Medulla oblongata (tissue), 1 donor: ENCODE data around the gene KIAA0232.
"Not testable (repeated sequence)": the region's sequence is repeated elsewhere in the genome, so short reads cannot be mapped to it uniquely, and the experiment has no call there.

Experiments used
- DNase-seq: peaks from one replicate; pipeline ENCODE4 v3.0.0-alpha.2; 2015; ENCODE audit errors: extremely low spot score

KIAA0232 gene

GRCh38 chr4:6898763-6899162 is 116.2 kb downstream of the KIAA0232 start:
- DNase-seq = no peak

DNA sequence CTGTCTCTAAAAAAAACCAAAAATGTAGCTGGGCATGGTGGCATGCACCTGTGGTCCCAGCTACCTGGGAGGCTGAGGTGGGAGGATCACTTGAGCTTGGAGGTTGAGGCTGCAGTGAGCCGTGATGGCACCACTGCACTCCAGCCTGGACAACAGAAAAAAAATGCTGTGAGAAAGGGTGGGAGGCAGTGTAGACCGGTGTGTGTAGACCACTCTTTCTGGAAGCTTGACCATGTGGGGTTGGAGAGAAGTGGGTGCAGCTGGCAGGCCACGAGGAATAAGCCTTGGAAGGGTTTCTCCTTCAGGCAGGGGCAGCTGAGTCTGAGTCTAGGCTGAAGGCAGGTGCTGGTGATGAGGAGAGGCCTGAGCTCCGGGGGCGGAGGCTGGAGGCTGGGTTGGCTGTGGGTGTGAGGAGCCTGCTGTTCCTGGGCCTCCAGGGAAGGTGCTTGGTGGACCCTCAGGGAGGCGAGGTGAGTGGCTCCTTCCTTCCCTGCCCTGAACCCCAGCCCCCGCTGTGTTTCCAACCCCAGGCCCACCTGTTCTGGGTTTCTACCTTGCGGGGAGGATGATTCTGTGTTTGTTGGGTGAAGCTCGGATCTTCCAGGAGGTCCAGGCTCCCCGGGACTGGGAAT is 117.8 kb downstream of the KIAA0232 start:
- DNase-seq = no peak

DNA sequence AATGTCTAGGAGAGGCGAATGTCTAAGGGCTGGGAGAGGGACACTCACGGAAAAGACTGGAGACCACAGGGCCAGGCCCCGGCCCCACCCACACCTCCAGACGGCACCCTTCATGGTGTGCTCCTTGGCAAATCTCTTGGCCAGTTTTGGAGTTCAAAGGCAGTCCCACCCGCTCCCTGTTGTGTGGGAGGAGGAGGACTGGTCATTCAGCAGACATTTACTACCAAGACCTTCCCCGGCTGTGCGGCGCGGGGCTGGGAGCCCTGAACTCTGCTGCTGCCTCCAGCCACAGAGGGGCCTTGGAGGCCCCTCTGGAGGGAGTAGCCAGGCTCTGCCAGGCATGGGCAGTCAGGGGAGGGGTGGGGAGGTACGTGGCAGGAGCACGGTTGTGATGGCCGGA is 118.4 kb downstream of the KIAA0232 start:
- DNase-seq = no peak

GRCh38 chr4:6901669-6902317 is 119.3 kb downstream of the KIAA0232 start:
- no peak for DNase-seq

GRCh38 chr4:6902318-6903042 is 120.0 kb downstream of the KIAA0232 start:
- no peak for DNase-seq

- peak; percentile 82 for DNase-seq
Measured at GRCh38 chr4:6905516-6906445, 123.3 kb downstream of the KIAA0232 start.

- not testable (repeated sequence) for DNase-seq
Measured at GRCh38 chr4:6906486-6906885, 124.0 kb downstream of the KIAA0232 start.

- peak; percentile 49 for DNase-seq
Measured at GRCh38 chr4:6907658-6908191, 125.2 kb downstream of the KIAA0232 start.

DNA sequence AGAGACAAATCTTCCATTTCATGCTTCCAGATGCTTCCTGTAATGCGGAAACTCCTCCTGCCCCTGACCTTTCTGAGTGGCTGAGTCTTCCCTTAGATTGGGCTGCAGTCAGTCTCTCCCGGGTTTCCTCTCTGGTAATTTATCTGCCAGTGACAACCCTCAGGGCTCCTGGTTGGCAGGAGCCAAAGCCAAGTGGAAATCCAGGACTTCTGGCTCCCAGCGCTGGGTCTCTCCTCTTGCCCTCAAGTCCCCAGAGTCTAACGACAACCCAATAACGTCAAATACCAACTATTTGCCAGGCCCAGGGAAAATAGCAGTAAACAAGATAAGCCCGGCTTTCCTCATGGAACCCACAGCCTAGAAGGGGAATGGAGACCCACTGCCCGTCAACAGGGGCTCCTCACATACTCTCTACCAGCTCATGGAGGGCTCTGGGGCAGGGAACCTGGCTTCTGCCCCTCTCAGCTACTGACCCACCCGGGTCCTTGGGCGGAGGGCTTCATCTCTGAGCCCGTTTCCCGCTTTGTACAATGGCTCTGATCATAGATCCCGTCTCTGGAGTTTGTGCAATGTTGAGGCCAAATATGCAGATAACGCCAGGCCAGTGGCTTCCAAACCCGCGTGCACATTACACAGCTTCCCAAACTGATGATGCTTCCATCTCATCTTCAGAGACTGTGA is 126.0 kb downstream of the KIAA0232 start:
- no peak for DNase-seq

GRCh38 chr4:6909113-6909969 is 126.8 kb downstream of the KIAA0232 start, which contains the start of gene TBC1D14:
Gene TBC1D14, plus strand, starts transcription at chr4:6909826. Its CDS starts 13,564 bp downstream, at chr4:6923390.
- DNase-seq = peak; percentile 89

DNA sequence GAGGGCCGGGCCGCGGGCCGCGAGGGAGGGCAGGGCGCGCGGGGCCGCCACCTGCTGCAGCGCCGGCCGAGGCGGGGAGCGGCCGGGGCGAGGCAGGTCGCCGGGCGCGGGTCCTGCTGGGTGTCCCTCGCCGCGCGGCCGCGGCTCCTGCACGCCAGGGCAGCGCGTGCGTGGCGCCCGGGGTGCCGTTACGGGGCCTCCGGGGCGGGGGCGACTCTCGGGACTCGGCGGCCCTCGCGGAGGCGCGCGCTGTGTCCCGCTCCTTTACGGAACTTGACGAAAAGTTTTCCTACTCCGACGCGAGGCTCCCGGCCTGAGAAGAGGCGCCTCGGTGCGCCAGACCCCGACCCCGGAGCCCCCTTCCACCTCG is 127.4 kb downstream of the KIAA0232 start:
- DNase-seq = no peak

GRCh38 chr4:6910340-6910959 is 127.9 kb downstream of the KIAA0232 start:
- no peak for DNase-seq

DNA sequence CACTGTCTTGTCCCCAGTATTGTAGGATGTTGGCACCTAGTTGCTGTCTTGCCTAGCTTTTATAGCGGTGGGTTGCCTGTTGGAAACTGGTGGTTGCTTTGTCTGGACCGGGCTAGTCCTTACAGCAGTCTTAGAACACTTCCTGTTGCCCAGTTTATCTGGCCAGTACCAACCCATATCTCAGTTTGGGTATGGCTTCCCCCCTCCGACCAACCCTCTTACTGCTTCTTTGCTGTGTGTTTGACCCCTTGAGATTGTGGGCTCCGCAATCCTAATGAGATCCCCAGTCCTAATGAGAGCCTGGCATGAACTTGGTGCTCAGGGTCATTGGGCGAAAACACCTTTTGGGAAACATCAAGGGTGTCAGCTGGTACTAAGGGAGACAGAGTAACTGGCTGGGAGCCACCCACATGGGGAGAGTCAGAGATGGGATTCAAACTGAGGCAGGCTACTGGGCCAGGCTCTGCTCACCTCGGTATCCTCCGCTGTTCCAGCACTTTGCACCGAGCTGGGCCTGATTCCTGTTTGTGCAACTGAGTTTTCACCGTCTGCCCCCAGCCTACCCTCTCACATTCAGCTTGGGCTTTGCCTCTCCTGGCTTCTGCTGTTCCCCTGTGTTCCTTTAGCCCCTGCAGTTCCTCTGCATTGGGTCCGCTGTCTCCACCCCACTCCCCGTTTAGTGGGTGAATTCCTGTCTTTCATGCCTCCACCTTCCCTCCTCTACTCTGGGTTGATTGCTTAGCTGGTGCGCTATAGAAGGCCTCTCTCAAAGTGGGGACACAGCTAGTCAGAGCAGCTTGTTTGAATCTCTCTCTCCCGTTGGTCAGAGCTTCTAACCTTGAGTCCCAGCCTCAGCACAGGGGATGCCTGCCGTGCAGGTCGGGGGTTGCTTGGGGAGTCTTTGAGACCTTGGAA is 128.7 kb downstream of the KIAA0232 start:
- DNase-seq = no peak

DNA sequence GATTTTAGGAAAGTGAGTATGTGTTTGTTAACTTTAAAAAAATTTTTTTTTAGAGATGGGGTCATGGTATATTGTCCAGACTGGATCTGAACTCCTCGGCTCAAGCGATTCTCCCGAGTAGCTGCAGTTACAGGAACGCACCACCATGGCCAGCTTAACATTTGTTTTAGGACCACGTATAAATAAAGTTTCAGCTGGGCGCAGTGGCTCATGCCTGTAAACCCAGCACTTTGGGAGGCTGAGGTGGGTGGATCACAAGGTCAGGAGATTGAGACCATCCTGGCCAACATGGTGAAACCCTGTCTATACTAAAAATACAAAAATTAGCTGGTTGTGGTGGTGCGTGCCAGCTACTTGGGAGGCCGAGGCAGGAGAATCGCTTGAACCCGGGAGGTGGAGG is 129.4 kb downstream of the KIAA0232 start:
- not testable (repeated sequence) for DNase-seq

GRCh38 chr4:6912441-6912840 is 129.9 kb downstream of the KIAA0232 start:
- peak; percentile 57 for DNase-seq

GRCh38 chr4:6913350-6913905 is 130.9 kb downstream of the KIAA0232 start:
- no peak for DNase-seq

DNA sequence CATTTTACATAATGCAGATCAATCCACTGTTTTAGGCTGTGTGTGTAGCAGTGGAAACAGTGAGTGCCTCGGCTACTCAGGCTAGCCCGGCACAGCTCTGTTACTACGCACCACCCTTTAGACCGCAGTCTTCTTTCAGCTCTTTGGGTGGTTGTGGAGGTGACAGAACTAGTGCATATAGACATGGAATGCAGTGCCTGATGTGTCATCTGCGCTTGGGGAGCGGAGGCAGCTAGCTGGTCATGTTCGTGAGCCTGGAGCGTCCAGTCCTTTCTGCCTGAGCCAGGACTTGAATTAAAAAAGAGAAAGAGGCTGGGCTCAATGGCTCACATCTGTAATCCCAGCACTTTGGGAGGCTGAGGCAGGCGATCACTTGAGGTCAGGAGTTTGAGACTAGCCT is 131.9 kb downstream of the KIAA0232 start:
- no peak for DNase-seq
